GM10248 (cell line): ENCODE measurements around the gene AP3B2.

Experiments
- CTCF ChIA-PET: fragments of 300-600 bp; sonication (Branson Sonifier 250); formaldehyde crosslinking; extraction: SDS; loops from one replicate; lab custom pipeline; 2021; ENCODE audit warnings: antibody characterized with exemption; lab: Yijun Ruan, JAX
- POLR2A ChIA-PET: fragments of 350-650 bp; sonication (Branson Sonifier 250); formaldehyde crosslinking; extraction: SDS; loops from one replicate; lab custom pipeline; 2020; ENCODE audit warnings: antibody characterized with exemption; lab: Yijun Ruan, JAX
- DNase-seq: peaks from one replicate; pipeline ENCODE4 v3.0.0; 2012; ENCODE audit errors: extremely low spot score
- CTCF ChIP-seq: IDR thresholded peaks from 2 replicates; pipeline ENCODE4 v1.5.1; 2012; ENCODE audit warnings: mild to moderate bottlenecking, low read depth; ENCODE audit errors: extremely low read depth, missing control alignments, control extremely low read depth

AP3B2 gene

GRCh38 chr15:82653483-82654168 is 56.0 kb downstream of the AP3B2 start:
- DNase-seq = no peak
- CTCF ChIA-PET = interaction anchor here (0.9 kb wide), 1 partner anchor 10 kb away, joined by 3 read pairs; no protein-coding TSS in a partner anchor
- TF ChIP-seq CTCF = no peak
- POLR2A ChIA-PET = no interaction called here

DNA sequence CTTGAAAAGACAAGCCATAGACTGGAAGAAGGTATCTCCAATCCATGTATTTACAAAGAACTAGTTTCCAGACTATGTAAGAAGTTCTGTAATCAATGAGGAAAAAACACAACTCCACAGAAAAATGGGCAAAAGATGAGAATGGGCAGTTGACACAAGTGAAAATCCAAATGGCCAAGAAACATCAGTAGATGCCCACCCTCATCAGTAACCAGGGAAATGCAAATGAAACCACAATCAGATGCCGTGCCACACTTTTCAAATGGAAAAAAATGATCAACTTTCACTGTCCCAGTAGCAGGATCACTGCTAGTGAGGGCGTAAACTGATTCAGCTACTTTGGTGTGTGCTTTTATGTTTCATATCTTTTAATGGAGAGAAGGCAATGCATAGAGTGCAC is 58.0 kb downstream of the AP3B2 start:
- ChIA-PET CTCF (no interaction called here), POLR2A (no interaction called here)
- DNase-seq = no peak
- no peak for TF ChIP-seq CTCF

DNA sequence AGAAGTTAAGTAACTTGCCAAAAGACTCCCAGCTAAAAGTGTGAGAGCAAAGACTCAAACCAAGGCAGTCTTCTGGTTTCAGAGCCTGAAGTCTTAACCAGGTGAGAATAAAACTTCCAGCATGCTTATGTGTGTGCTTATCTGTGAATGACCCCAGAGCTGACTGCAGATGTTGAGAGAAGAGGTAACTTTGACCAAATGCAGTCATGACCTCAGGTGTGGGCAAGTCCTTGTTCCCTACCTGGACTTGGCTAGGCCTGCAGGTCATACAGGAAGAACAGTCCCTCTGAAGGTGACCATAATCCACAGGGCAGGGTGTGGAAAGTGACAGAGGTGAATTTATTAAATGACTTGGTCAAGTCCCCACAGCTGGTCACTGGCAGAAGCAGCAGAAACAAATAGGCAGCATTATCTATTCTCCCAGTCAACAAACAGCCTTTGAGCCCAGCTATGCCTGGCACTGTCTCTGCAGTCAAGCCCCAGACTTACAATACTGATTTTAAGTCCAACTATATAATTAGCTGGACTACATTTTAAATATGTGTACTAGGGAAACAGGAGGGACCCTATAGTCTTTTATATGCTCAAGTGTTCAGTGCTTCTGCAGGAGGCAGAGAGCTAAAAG is 59.5 kb downstream of the AP3B2 start:
- ChIA-PET CTCF (interaction anchor here (1.3 kb wide), 1 partner anchor 31 kb away, joined by 3 read pairs; no protein-coding TSS in a partner anchor), POLR2A (interaction anchor here (0.7 kb wide), 1 partner anchor 267 kb away, joined by 3 read pairs; no protein-coding TSS in a partner anchor)

DNA sequence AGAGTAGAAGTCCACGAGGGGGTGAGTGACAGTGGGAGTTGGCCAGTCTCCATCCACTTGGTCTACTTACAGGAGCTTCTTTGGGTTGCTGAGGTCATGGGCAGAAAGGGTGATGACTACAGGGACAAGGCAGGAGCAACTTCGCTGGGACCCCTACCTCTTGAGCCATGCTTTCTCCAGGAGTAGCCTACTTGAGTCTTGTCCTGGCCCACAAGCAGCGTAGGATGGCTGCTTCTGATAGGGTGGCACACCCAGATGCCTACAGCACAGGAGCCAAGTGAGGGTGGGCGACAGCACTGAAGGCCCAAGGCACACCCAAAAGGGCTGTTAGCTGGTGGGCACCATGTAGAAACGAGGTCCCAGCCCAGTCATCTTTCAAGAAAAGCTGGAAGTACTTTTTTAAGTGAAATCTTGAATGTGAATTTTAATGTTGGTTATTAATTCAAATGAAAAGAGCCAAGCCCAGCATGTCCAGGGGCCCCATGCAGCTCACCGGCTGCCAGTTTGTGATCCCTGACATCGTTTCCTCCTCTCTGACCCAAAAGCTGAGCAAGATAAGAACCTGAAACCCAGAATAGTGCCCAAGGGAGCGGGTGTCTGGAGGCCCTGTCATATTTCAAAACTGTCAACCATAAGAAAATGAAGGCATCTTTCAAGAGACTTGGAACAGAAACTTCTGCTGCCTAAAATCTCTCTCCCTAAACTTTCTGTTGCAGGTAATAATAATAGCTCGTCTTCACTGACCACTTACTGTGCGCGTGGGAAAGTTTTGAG is 60.3 kb downstream of the AP3B2 start:
- CTCF ChIA-PET = interaction anchor here (1.3 kb wide), 1 partner anchor 32 kb away, joined by 3 read pairs; no protein-coding TSS in a partner anchor
- no peak for DNase-seq
- no peak for TF ChIP-seq CTCF
- POLR2A ChIA-PET = no interaction called here

More for the DNA sequence above, 59.5 kb downstream of the AP3B2 start:
- no peak for TF ChIP-seq CTCF
- DNase-seq = no peak

DNA sequence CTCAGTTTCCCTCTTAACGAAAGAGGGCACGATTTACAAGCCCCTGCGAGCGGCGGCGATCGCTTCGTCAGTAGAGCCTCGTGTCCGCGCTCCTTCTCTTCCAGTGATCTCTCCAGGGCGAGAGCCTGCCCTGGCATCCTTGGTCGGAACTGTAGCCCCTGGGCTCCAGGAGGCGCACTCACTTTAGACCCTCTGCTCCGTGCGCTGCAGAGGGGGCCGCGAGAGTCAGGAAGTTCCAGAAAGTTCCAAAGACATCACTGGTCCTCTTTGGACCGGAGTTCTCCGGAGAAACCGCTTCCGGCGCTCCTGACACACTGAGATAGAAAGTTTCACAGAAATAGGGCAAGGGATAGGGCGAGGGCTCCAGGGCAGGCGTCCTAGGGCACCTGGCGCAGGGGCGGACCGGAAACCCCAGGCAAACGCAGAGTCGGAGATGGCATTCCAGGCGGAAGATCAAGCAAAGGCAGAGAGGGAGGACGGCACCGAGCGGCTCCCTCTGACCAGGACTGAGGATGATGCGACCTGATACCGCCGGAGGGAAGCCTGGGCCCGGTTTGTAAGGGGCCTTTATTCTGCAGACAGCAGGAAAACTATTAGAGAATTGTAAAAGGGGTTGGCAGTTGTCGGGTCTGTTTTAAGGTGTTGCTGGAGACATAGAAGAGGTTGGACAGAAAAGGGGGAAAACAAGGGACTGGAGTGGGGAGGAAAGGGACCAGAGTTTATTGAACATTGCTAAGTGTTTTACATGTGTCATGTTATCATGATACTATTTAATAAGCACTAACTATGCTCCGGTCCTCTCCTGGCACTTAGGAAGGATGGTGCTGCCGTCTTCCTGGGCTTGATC is 61.2 kb downstream of the AP3B2 start:
- TF ChIP-seq CTCF = no peak
- ChIA-PET CTCF (interaction anchor here (1.3 kb wide), 1 partner anchor 33 kb away, joined by 3 read pairs; no protein-coding TSS in a partner anchor), POLR2A (no interaction called here)
- no peak for DNase-seq
